Activated T-cell treated with anti-CD3 and anti-CD28 coated beads, Interleukin-2, amount 50 U/mL, for 4 hours (primary cell): ENCODE data around the gene HID1. TPM values are rescaled to one million over a fixed set of nuclear protein-coding genes. Genes with fewer than 3 reads are reported as not detected.
A peak's percentile ranks its signal among the peaks of the same experiment; 100 is the strongest.

Source experiments
- ATAC-seq, 2 donors: fragments of 200-7000 bp; cut with Tn5 transposase; one replicate each; pipeline ENCODE4 v1.10.0; 2021
- DNase-seq: peaks from one replicate; pipeline ENCODE4 v3.0.0-alpha.2; 2020
- H3K27me3 Mint-ChIP-seq: one replicate; pipeline ENCODE4 v1.8.0; 2021; ENCODE audit warnings: low read depth, mixed read lengths
- H3K36me3 Mint-ChIP-seq: one replicate; pipeline ENCODE4 v1.8.0; 2022; ENCODE audit warnings: mixed read lengths; ENCODE audit not compliant: insufficient read depth
- H3K4me1 Mint-ChIP-seq: one replicate; pipeline ENCODE4 v1.8.0; 2021; ENCODE audit warnings: low read depth, mixed read lengths
- H3K4me3 Mint-ChIP-seq: one replicate; pipeline ENCODE4 v1.8.0; 2021; ENCODE audit warnings: mild to moderate bottlenecking, moderate library complexity, mixed read lengths
- H3K9me3 Mint-ChIP-seq: one replicate; pipeline ENCODE4 v1.8.0; 2021; ENCODE audit warnings: mixed read lengths
- total RNA-seq, 3 donors: library from RNA; stranded (reverse); gene quantifications; one replicate each; pipeline ENCODE4 v1.2.1, GENCODE V29; 2021

Gene HID1
- total RNA-seq, 3 donors from 2014 or later, result 1.3 to 2.1 (median 2.0) TPM

GRCh38 chr17:75005291-75005690, 32.7 kb upstream of the HID1 start:
- DNase-seq, result no peak
- ATAC-seq, result no peak
- Mint-ChIP-seq H3K4me1 (no peaks in the 10 kb centered on the region), H3K4me3 (no peak overlapping the region), H3K36me3 (no peaks in the 10 kb centered on the region), H3K27me3 (peaks cover 6% of the 10 kb centered on the region), H3K9me3 (no peaks in the 10 kb centered on the region)

GRCh38 chr17:75004371-75004770, 31.8 kb upstream of the HID1 start:
- no peak for DNase-seq
- ATAC-seq, result no peak
- H3K4me3 Mint-ChIP-seq, result no peak overlapping the region
- no peaks in the 10 kb centered on the region for H3K9me3 Mint-ChIP-seq
- H3K4me1 Mint-ChIP-seq, result no peaks in the 10 kb centered on the region
- peaks cover 6% of the 10 kb centered on the region for H3K27me3 Mint-ChIP-seq
- no peaks in the 10 kb centered on the region for H3K36me3 Mint-ChIP-seq

- no peak for DNase-seq
- H3K36me3 Mint-ChIP-seq, result no peaks in the 10 kb centered on the region
- H3K27me3 Mint-ChIP-seq, result peaks cover 6% of the 10 kb centered on the region
- H3K9me3 Mint-ChIP-seq, result no peaks in the 10 kb centered on the region
- no peak overlapping the region for H3K4me3 Mint-ChIP-seq
- ATAC-seq, result no peak
- no peaks in the 10 kb centered on the region for H3K4me1 Mint-ChIP-seq
Measured at GRCh38 chr17:75003957-75004355, 31.4 kb upstream of the HID1 start.

GRCh38 chr17:75003070-75003956, 30.8 kb upstream of the HID1 start:
- Mint-ChIP-seq H3K4me1 (peaks cover 4% of the 10 kb centered on the region), H3K27me3 (peaks cover 6% of the 10 kb centered on the region), H3K9me3 (no peaks in the 10 kb centered on the region), H3K36me3 (no peaks in the 10 kb centered on the region), H3K4me3 (no peak overlapping the region)
- DNase-seq (no peak), ATAC-seq (no peak)

GRCh38 chr17:75001915-75002843, 29.6 kb upstream of the HID1 start:
- ATAC-seq, result no peak
- no peak overlapping the region for H3K4me3 Mint-ChIP-seq
- H3K4me1 Mint-ChIP-seq, result peaks cover 4% of the 10 kb centered on the region

GRCh38 chr17:74999523-74999922, 27.0 kb upstream of the HID1 start:
- Mint-ChIP-seq H3K36me3 (no peaks in the 10 kb centered on the region), H3K4me3 (no peak overlapping the region), H3K27me3 (peaks cover 6% of the 10 kb centered on the region), H3K9me3 (no peaks in the 10 kb centered on the region), H3K4me1 (peaks cover 4% of the 10 kb centered on the region)
- DNase-seq, result no peak
- ATAC-seq, result no peak

More at GRCh38 chr17:75001915-75002843, 29.6 kb upstream of the HID1 start:
- peaks cover 6% of the 10 kb centered on the region for H3K27me3 Mint-ChIP-seq
- no peaks in the 10 kb centered on the region for H3K9me3 Mint-ChIP-seq
- no peak for DNase-seq
- H3K36me3 Mint-ChIP-seq, result no peaks in the 10 kb centered on the region

GRCh38 chr17:74998783-74999182, 26.2 kb upstream of the HID1 start:
- no peaks in the 10 kb centered on the region for H3K36me3 Mint-ChIP-seq
- H3K4me3 Mint-ChIP-seq, result no peak overlapping the region
- no peak for DNase-seq
- no peak for ATAC-seq
- peaks cover 5% of the 10 kb centered on the region for H3K27me3 Mint-ChIP-seq
- H3K4me1 Mint-ChIP-seq, result peaks cover 4% of the 10 kb centered on the region
- no peaks in the 10 kb centered on the region for H3K9me3 Mint-ChIP-seq

GRCh38 chr17:74995847-74996246, 23.3 kb upstream of the HID1 start:
- Mint-ChIP-seq H3K4me1 (peaks cover 4% of the 10 kb centered on the region), H3K27me3 (no peaks in the 10 kb centered on the region), H3K36me3 (no peaks in the 10 kb centered on the region), H3K9me3 (no peaks in the 10 kb centered on the region), H3K4me3 (no peak overlapping the region)
- DNase-seq, result no peak
- no peak for ATAC-seq

- Mint-ChIP-seq H3K9me3 (no peaks in the 10 kb centered on the region), H3K4me3 (no peak overlapping the region), H3K27me3 (no peaks in the 10 kb centered on the region), H3K36me3 (no peaks in the 10 kb centered on the region), H3K4me1 (peaks cover 4% of the 10 kb centered on the region)
- DNase-seq (no peak), ATAC-seq (no peak)
Measured at GRCh38 chr17:74994440-74994839, 21.9 kb upstream of the HID1 start.

- DNase-seq (no peak), ATAC-seq (no peak)
- no peaks in the 10 kb centered on the region for H3K36me3 Mint-ChIP-seq
Measured at GRCh38 chr17:74992223-74992622, 19.7 kb upstream of the HID1 start.

GRCh38 chr17:74990581-74991105, 18.1 kb upstream of the HID1 start:
- Mint-ChIP-seq H3K9me3 (no peaks in the 10 kb centered on the region), H3K27me3 (peaks cover 4% of the 10 kb centered on the region), H3K36me3 (no peaks in the 10 kb centered on the region), H3K4me1 (peaks cover 8% of the 10 kb centered on the region), H3K4me3 (no peak overlapping the region)
- ATAC-seq (no peak), DNase-seq (no peak)

More at GRCh38 chr17:74992223-74992622, 19.7 kb upstream of the HID1 start:
- Mint-ChIP-seq H3K27me3 (peaks cover 1% of the 10 kb centered on the region), H3K4me3 (no peak overlapping the region), H3K9me3 (no peaks in the 10 kb centered on the region), H3K4me1 (peaks cover 4% of the 10 kb centered on the region)

GRCh38 chr17:74987909-74988711, 15.6 kb upstream of the HID1 start:
- DNase-seq (no peak), ATAC-seq (peak; percentile 74 to 77)
- H3K36me3 Mint-ChIP-seq, result no peaks in the 10 kb centered on the region
- H3K4me3 Mint-ChIP-seq, result peak overlapping the region; percentile 73
- H3K4me1 Mint-ChIP-seq, result peaks cover 8% of the 10 kb centered on the region
- peaks cover 4% of the 10 kb centered on the region for H3K27me3 Mint-ChIP-seq
- no peaks in the 10 kb centered on the region for H3K9me3 Mint-ChIP-seq

- DNase-seq (peak; percentile 91), ATAC-seq (peak; percentile 95 to 98)
- no peaks in the 10 kb centered on the region for H3K36me3 Mint-ChIP-seq
- H3K9me3 Mint-ChIP-seq, result no peaks in the 10 kb centered on the region
- H3K4me3 Mint-ChIP-seq, result peak within 1 kb of the TSS; percentile 79
- peaks cover 4% of the 10 kb centered on the region for H3K27me3 Mint-ChIP-seq
- peaks cover 8% of the 10 kb centered on the region for H3K4me1 Mint-ChIP-seq
Measured at GRCh38 chr17:74987418-74987908, 14.9 kb upstream of the HID1 start, which contains the start of gene CDR2L. Gene CDR2L (plus strand): TSS chr17:74987632. CDS start chr17:74988044, 412 bp downstream.
